ENCODE results near the gene ZNF599.

ZNF599 gene

DNA sequence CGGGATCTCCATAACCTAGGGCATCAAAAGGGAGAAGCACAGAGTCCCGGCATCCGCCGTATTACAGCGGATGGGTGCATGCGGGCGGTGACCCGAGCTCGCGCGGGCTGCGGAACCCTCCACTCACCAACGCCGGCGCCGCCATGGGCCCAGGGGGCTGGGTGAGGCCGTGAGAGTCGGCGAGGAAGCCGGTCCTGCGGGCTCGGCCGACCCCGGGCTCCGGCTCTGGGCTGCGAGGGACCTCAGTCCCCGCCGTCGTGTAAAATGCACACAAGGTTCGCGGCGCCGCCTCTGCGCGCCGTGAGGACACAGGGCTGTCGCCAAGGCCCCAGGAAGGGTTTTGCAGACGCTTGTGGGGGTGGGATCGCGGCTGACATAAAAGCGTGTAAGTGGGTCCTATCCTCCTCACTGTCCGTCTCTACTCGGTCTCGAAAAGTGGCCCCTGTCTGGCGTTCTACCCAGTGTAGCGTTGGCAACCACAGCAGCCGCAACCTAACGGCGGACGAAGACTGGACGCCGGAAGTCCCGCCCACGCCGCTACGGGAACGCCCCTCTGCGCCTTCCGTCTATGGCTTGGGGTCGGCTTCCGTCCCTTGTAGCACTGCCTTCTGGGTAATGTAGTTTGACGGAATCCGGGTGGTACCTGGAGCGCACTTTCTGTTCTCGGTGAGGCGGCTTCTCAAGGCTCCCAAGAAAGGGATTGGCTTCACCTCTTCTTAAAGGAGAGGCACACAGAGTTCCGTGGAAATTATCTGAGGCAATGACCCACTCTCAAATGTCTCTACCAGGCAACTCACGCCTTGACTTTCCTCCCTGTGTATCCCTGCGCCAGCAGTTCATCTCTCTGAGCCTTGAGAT, at the start of gene ZNF599:
Gene ZNF599, minus strand, starts transcription at position 519 of the 858 bp plus-strand sequence. Its CDS starts 374 bp downstream, at position 145.
- no peaks in the 10 kb centered on the region for H4K20me1 ChIP-seq (ENCODE audit: insufficient read depth, low read length, poor library complexity, severe bottlenecking)
- H3F3A ChIP-seq (ENCODE audit: low read depth), result no peaks in the 10 kb centered on the region
- peak within 1 kb of the TSS; percentile 97 for H2AFZ ChIP-seq (ENCODE audit: low read length)
- TF ChIP-seq EZH2phosphoT487 (IDR thresholded peaks at IDR 0.05; ENCODE audit: borderline replicate concordance), result no peak
- TF ChIP-seq, protein P1, sequence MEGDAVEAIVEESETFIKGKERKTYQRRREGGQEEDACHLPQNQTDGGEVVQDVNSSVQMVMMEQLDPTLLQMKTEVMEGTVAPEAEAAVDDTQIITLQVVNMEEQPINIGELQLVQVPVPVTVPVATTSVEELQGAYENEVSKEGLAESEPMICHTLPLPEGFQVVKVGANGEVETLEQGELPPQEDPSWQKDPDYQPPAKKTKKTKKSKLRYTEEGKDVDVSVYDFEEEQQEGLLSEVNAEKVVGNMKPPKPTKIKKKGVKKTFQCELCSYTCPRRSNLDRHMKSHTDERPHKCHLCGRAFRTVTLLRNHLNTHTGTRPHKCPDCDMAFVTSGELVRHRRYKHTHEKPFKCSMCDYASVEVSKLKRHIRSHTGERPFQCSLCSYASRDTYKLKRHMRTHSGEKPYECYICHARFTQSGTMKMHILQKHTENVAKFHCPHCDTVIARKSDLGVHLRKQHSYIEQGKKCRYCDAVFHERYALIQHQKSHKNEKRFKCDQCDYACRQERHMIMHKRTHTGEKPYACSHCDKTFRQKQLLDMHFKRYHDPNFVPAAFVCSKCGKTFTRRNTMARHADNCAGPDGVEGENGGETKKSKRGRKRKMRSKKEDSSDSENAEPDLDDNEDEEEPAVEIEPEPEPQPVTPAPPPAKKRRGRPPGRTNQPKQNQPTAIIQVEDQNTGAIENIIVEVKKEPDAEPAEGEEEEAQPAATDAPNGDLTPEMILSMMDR (conservative IDR thresholded peaks at IDR 0.05; ENCODE audit: low read length), result no peak
- no peaks in the 10 kb centered on the region for H3K9me3 ChIP-seq (ENCODE audit: insufficient read depth, low read depth, low read length)
- H3K36me3 ChIP-seq (ENCODE audit: insufficient read depth, low read length), result no peaks in the 10 kb centered on the region
- H3K4me1 ChIP-seq (ENCODE audit: insufficient read depth, low read length, poor library complexity, severe bottlenecking), result peaks cover 9% of the 10 kb centered on the region
- no peaks in the 10 kb centered on the region for H3K27me3 ChIP-seq (ENCODE audit: insufficient read depth, low read length, poor library complexity, severe bottlenecking)
- peak within 1 kb of the TSS; percentile 79 for H3K4me2 ChIP-seq (ENCODE audit: low read depth, low read length, poor library complexity, severe bottlenecking)
- peak within 1 kb of the TSS; percentile 85 for H3K4me3 ChIP-seq (ENCODE audit: low read length, poor library complexity, severe bottlenecking)
- H3K9me2 ChIP-seq (replicated peaks; ENCODE audit: low read depth, low read length), result no peaks in the 10 kb centered on the region
- no peaks in the 10 kb centered on the region for H3K79me2 ChIP-seq (ENCODE audit: insufficient read depth, low read length)
- peak within 1 kb of the TSS; percentile 77 for H3K9ac ChIP-seq (ENCODE audit: low read depth, low read length, poor library complexity, severe bottlenecking)

GRCh38 chr19:34818270-34818669, 45.3 kb upstream of the ZNF599 start:
- Histone ChIP-seq H2AFZ (ENCODE audit: low read length) (no peak overlapping the region), H3K27me3 (ENCODE audit: insufficient read depth, low read length, poor library complexity, severe bottlenecking) (no peaks in the 10 kb centered on the region), H4K20me1 (ENCODE audit: insufficient read depth, low read length, poor library complexity, severe bottlenecking) (no peaks in the 10 kb centered on the region), H3K36me3 (ENCODE audit: insufficient read depth, low read length) (no peaks in the 10 kb centered on the region), H3K4me3 (ENCODE audit: low read length, poor library complexity, severe bottlenecking) (no peak overlapping the region), H3K4me2 (ENCODE audit: low read depth, low read length, poor library complexity, severe bottlenecking) (no peak overlapping the region), H3K9me3 (ENCODE audit: insufficient read depth, low read depth, low read length) (no peaks in the 10 kb centered on the region), H3K4me1 (ENCODE audit: insufficient read depth, low read length, poor library complexity, severe bottlenecking) (no peaks in the 10 kb centered on the region), H3F3A (ENCODE audit: low read depth) (no peaks in the 10 kb centered on the region), H3K9ac (ENCODE audit: low read depth, low read length, poor library complexity, severe bottlenecking) (no peak overlapping the region), H3K9me2 (replicated peaks; ENCODE audit: low read depth, low read length) (no peaks in the 10 kb centered on the region), H3K79me2 (ENCODE audit: insufficient read depth, low read length) (no peaks in the 10 kb centered on the region)
- no peak for TF ChIP-seq EZH2phosphoT487 (IDR thresholded peaks at IDR 0.05; ENCODE audit: borderline replicate concordance)
- TF ChIP-seq, protein P1 (conservative IDR thresholded peaks at IDR 0.05; ENCODE audit: low read length), result no peak

DNA sequence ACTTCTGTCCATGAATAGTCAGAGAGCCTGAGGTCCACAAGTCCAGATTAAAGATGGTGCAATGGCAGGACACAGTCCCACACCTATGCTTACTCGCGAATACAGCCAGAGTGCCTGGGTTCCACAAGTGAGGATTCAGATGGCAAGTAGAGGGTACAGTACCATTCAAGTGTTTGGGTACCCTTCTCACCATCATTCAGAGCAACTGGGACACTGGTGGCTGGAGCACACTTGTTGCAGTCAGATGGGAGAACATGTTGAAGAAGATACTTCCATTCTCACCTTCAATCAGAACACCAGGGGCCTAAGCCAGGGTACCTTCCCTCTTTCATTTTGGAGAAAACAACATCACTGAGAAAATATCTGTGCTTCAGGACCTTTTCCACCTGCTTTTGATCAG, 43.7 kb upstream of the ZNF599 start:
- H3K36me3 ChIP-seq (ENCODE audit: insufficient read depth, low read length), result no peaks in the 10 kb centered on the region

More for the DNA sequence above, 43.7 kb upstream of the ZNF599 start:
- TF ChIP-seq EZH2phosphoT487 (IDR thresholded peaks at IDR 0.05; ENCODE audit: borderline replicate concordance), result no peak
- TF ChIP-seq, protein P1 (conservative IDR thresholded peaks at IDR 0.05; ENCODE audit: low read length), result no peak
- Histone ChIP-seq H3K4me1 (ENCODE audit: insufficient read depth, low read length, poor library complexity, severe bottlenecking) (no peaks in the 10 kb centered on the region), H3K27me3 (ENCODE audit: insufficient read depth, low read length, poor library complexity, severe bottlenecking) (no peaks in the 10 kb centered on the region), H3K9me2 (replicated peaks; ENCODE audit: low read depth, low read length) (no peaks in the 10 kb centered on the region), H3F3A (ENCODE audit: low read depth) (no peaks in the 10 kb centered on the region), H3K9me3 (ENCODE audit: insufficient read depth, low read depth, low read length) (no peaks in the 10 kb centered on the region), H4K20me1 (ENCODE audit: insufficient read depth, low read length, poor library complexity, severe bottlenecking) (no peaks in the 10 kb centered on the region), H3K9ac (ENCODE audit: low read depth, low read length, poor library complexity, severe bottlenecking) (no peak overlapping the region), H2AFZ (ENCODE audit: low read length) (no peak overlapping the region), H3K4me3 (ENCODE audit: low read length, poor library complexity, severe bottlenecking) (no peak overlapping the region), H3K79me2 (ENCODE audit: insufficient read depth, low read length) (no peaks in the 10 kb centered on the region), H3K4me2 (ENCODE audit: low read depth, low read length, poor library complexity, severe bottlenecking) (no peak overlapping the region)

Data from Loucy (cell line).